WI38 (cell line): ENCODE results near the gene IGFBP2.

Experiments used
- H3K4me3 ChIP-seq: 2 replicates; pipeline ENCODE4 v1.5.1; 2011; ENCODE audit warnings: low read depth, mild to moderate bottlenecking, control low read depth, low read length
- TF ChIP-seq, protein P1 (sequence below): IDR thresholded peaks from 2 replicates; pipeline ENCODE4 v1.5.1; 2012; ENCODE audit warnings: low read depth, mild to moderate bottlenecking, control low read depth, low read length

The IGFBP2 gene

DNA sequence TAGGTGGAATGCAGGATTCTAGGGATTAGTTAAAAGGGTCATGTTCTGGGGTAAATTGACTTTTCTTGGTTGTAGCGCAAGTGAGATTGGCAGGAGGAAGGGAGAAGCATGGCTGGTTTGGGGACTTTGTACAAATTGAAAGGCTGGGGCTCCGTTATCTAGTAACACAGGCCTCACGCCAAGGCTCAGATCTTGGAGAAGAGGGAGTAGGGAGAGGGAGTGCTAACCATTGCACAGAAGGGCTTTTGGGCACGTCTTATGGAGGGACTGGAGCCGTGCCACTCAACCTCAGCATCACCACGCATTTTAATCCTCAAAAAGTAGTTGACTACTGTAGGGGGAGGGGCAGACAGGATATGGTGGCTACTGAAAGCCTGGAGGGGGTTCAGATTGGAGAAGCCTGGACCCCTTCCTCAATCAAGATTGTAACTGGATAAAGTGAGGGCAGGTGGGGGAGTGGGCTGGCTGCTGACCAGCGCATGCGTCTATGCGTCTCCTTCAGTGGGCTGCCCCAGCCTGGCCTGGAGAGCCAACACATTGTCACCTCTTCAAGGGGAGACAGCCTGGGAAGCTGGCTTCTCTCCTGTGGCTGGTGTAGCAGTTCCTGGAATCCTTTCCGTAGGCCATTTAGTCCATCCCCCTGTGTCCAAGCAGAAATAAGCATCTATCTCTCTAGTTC lies 47.9 kb downstream of the IGFBP2 start:
- TF ChIP-seq, protein P1, sequence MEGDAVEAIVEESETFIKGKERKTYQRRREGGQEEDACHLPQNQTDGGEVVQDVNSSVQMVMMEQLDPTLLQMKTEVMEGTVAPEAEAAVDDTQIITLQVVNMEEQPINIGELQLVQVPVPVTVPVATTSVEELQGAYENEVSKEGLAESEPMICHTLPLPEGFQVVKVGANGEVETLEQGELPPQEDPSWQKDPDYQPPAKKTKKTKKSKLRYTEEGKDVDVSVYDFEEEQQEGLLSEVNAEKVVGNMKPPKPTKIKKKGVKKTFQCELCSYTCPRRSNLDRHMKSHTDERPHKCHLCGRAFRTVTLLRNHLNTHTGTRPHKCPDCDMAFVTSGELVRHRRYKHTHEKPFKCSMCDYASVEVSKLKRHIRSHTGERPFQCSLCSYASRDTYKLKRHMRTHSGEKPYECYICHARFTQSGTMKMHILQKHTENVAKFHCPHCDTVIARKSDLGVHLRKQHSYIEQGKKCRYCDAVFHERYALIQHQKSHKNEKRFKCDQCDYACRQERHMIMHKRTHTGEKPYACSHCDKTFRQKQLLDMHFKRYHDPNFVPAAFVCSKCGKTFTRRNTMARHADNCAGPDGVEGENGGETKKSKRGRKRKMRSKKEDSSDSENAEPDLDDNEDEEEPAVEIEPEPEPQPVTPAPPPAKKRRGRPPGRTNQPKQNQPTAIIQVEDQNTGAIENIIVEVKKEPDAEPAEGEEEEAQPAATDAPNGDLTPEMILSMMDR, result no peak

DNA sequence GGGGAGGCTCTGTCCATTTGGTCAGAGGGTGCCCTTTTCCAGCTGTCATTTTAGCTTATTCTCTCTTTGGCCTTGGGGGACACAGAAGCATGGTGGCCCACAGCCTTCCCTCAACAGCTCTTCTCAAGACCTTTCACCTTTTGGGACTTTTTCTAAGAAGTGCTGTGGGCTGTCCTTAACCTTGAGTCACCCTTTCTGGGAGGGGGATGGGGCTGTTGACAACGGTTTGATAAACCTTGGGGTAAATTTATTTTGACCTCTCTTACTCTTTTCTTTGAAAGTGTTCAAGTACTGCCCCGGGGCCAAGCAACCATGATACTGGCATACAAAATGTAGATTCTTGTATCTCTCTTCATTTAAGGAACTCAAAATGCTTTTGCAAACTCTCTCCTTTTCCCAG lies 48.5 kb downstream of the IGFBP2 start:
- TF ChIP-seq, protein P1, result no peak
- no peak overlapping the region for H3K4me3 ChIP-seq

More for the DNA sequence above, 47.9 kb downstream of the IGFBP2 start:
- no peak overlapping the region for H3K4me3 ChIP-seq

DNA sequence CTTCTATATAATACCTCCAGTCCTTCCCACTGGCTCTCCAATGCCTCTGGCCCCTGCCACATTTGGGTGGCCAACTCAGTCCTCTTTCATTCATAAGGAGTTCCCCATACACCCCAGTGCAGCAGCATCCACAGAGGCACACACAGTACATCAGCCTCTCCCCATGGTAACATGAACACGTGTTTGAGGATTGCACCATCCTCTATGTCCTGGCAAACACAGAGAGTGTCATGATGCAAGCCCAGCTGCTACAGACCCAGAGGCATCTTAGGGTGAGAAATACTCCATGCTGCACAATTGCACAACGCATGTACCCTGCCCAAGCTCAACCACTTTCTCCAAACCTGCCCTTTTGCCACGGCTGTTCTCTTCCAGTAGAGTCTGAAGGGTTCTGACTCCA lies 50.6 kb downstream of the IGFBP2 start:
- no peak overlapping the region for H3K4me3 ChIP-seq
- TF ChIP-seq, protein P1, result no peak

DNA sequence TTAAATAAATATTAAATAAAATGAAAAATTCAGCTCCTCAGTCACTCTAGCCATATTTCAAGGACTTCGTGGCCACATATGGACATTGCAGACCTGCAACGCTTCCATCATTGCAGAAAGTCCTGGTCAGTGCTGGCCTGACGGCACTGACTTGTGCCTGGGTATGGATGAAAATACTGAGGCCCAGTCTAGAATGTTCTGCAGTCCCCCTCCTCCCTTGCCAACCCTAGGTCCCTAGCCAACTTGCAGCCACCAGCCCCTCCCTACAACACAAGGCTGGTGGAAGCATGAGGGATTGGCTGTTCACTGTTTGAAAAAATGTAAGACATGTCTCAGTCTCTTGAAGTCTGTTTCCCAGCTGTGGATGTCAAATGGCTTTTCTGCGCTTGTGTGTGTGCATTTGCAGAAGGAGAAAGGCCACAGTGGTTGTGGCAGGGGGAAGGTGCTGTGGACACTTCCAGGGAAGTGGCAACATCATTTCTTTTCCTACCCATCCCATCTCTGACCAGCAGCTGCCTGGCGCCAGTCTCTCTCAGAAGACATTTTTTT lies 52.2 kb downstream of the IGFBP2 start:
- no peak overlapping the region for H3K4me3 ChIP-seq
- TF ChIP-seq, protein P1, result no peak

DNA sequence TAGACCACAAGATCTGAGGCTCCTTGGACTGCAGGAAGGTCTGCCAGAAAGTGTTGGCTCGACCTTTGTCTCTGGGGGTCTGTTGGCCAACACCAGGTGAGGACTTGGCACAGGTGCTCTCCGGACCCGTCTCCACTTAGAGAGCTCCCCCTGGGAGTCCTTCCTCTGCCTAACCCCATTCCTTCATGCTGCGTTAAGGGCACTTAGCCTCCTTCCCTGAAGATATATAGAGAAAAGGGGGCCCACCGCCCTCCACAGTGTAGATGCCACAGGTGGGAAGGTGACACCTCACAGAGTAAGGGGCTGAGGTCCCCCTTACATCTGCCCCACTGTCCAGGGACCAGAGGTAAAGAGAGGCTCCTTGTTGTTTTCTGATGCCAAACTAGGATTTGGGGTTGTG lies 53.9 kb downstream of the IGFBP2 start:
- no peak overlapping the region for H3K4me3 ChIP-seq
- TF ChIP-seq, protein P1, result no peak

DNA sequence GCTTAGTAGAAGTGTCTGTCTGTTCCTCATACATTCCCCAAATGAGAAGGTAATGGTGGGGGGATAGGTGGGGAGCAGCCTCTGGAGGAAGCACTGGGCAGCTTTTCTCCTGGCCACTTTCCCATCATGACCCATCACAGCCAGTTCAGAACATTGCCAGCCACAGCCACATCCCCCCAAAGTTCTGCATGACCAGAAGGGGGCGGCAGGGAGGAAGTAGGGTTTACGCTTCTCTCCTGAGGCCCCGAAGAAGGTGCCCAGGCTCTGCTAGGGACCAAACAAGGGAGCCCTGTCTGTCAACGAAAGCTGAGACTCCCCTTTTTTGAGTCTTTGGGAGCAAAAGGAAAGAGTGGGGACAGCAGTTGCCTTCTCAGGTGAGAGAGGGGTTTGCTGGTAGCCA lies 54.4 kb downstream of the IGFBP2 start:
- H3K4me3 ChIP-seq, result no peak overlapping the region
- TF ChIP-seq, protein P1, result peak; percentile 48; the same call in 1 of the 2 replicates

DNA sequence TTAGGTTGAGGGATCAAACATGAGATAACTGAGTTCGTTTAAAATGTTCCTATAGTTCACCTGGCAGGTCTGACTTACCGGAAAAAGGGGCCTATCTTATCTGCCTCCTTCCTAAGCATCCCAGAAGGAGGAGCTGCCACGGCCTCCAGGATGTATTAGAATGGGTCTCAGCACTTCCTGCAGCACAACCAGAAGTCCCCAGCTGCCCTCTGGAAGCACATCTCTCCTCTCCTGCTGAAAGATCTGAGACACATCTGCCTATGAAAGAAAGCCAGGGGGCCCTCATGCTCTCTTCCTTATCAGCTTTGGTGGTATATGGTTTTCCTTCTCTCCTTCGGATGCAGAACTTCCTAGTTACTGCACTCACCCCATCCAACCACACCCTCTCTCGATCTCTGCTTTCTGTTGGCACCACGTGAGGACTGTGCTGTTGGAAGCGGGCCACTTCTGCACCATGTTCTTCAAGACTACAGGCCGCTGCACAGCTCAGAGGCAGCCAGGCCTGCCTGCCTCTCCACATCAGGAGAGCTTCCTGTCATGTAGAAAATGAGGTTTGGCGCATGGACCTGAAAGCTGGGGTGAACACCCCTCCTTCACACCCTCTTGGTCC lies 55.6 kb downstream of the IGFBP2 start:
- no peak overlapping the region for H3K4me3 ChIP-seq

More for the DNA sequence above, 55.6 kb downstream of the IGFBP2 start:
- TF ChIP-seq, protein P1, result no peak
